HepG2 (cell line): Measurements from ENCODE around the gene PRR36. TPM values are rescaled to one million over a fixed set of nuclear protein-coding genes. Genes with fewer than 3 reads are reported as not detected.

ENCODE experiments used
- ATAC-seq: fragments of 200-7000 bp; cut with Tn5 transposase; 3 replicates; pipeline ENCODE4 v1.9.1; 2020; ENCODE audit warnings: mild to moderate bottlenecking, moderate library complexity
- BruUV-seq: library from RNA; stranded (reverse); fragments of 400-500 nt; replicated peaks from 2 replicates; lab custom pipeline; 2021; lab: Mats Ljungman, UMichigan
- CTCF ChIA-PET: fragments of 300-600 bp; formaldehyde crosslinking; extraction: SDS; loops from one replicate; lab custom pipeline; 2021; ENCODE audit warnings: low total read pairs, inconsistent platforms, low intra/inter-chr PET ratio; lab: Yijun Ruan, JAX
- POLR2A ChIA-PET: fragments of 350-600 bp; sonication (Branson Sonifier 250); formaldehyde crosslinking; loops from one replicate; lab custom pipeline; 2020; ENCODE audit warnings: antibody characterized with exemption, inconsistent platforms; lab: Yijun Ruan, JAX
- DNase-seq: peaks from one replicate; pipeline ENCODE4 v3.0.0-alpha.2; 2015; ENCODE audit warnings: low spot score
- FAIRE-seq: peaks from 3 replicates; lab custom pipeline; 2011; peaks lifted over from hg19 to GRCh38; lab: Jason Lieb, UNC
- H2AFZ ChIP-seq: one replicate; pipeline ENCODE4 v1.6.1; 2011; ENCODE audit warnings: low read length, inconsistent platforms
- H3K27ac ChIP-seq: fragments of 300-600 bp; 3 replicates; pipeline ENCODE4 v1.8.0; 2011; ENCODE audit warnings: mixed run types, mild to moderate bottlenecking, mixed read lengths, low read length, inconsistent platforms; ENCODE audit not compliant: insufficient read depth; ENCODE audit errors: extremely low read length
- H3K27me3 ChIP-seq, 2 experiments: fragments of 200-600 bp in 1 of 2; 2 replicates in 1 of 2; 3 replicates in 1 of 2; pipeline versions ENCODE4 v1.6.0 to v1.8.0; 2011; ENCODE audit warnings: low read length in 2 of 2, mild to moderate bottlenecking in 2 of 2, moderate library complexity in 2 of 2, inconsistent platforms in 1 of 2; ENCODE audit not compliant: insufficient read depth in 2 of 2, control insufficient read depth in 1 of 2
- H3K36me3 ChIP-seq, 2 experiments: fragments of 200-600 bp in 1 of 2; replicated peaks in 1 of 2; 2 replicates in 1 of 2; 3 replicates in 1 of 2; pipeline versions ENCODE4 v1.5.1 to v1.8.0; 2011; ENCODE audit warnings: low read length in 2 of 2, inconsistent platforms in 1 of 2; ENCODE audit not compliant: insufficient read depth in 2 of 2, control insufficient read depth in 1 of 2
- H3K4me1 ChIP-seq: 2 replicates; pipeline ENCODE4 v1.5.1; 2012; ENCODE audit warnings: low read length, inconsistent platforms; ENCODE audit not compliant: insufficient read depth
- H3K4me2 ChIP-seq: 2 replicates; pipeline ENCODE4 v1.6.0; 2011; ENCODE audit warnings: low read depth, low read length, inconsistent platforms
- H3K4me3 ChIP-seq, 3 experiments: fragments of 200-600 bp in 1 of 3; sonication (generic), shearing (Covaris generic) in 1 of 3; replicated peaks in 1 of 3; 2 replicates each; pipeline ENCODE4 v1.5.1; 2011 to 2016; ENCODE audit warnings: low read length in 3 of 3, inconsistent platforms in 2 of 3, low read depth in 2 of 3, mild to moderate bottlenecking in 2 of 3, control low read depth in 1 of 3, mixed read lengths in 1 of 3; ENCODE audit not compliant: insufficient read depth in 1 of 3
- H3K79me2 ChIP-seq: one replicate; pipeline ENCODE4 v1.6.1; 2011; ENCODE audit warnings: low read length, inconsistent platforms; ENCODE audit not compliant: insufficient read depth
- H3K9ac ChIP-seq: 2 replicates; pipeline ENCODE4 v1.6.0; 2011; ENCODE audit warnings: mild to moderate bottlenecking, low read depth, low read length, inconsistent platforms; ENCODE audit not compliant: insufficient read depth
- H3K9me3 ChIP-seq: 2 replicates; pipeline ENCODE4 v1.5.1; 2012; ENCODE audit warnings: mild to moderate bottlenecking, low read length
- H4K20me1 ChIP-seq: 2 replicates; pipeline ENCODE4 v1.6.0; 2011; ENCODE audit warnings: inconsistent platforms, mild to moderate bottlenecking, low read length, moderate library complexity; ENCODE audit not compliant: insufficient read depth
- ATF1 ChIP-seq: IDR thresholded peaks from 2 replicates; pipeline ENCODE4 v1.6.1; 2016; ENCODE audit warnings: mild to moderate bottlenecking, control low read depth
- JDP2 ChIP-seq: sonication (generic); formaldehyde crosslinking; IDR thresholded peaks from 2 replicates; pipeline ENCODE4 v1.8.1; 2022; ENCODE audit warnings: missing genetic modification reagents, borderline replicate concordance
- JUNB ChIP-seq: sonication (generic); formaldehyde crosslinking; IDR thresholded peaks from 2 replicates; pipeline ENCODE4 v1.8.0; 2022; ENCODE audit warnings: missing genetic modification reagents, mild to moderate bottlenecking, borderline replicate concordance
- LCORL ChIP-seq, 2 experiments: fragments of 450-650 bp in 1 of 2; sonication (generic) in 1 of 2; formaldehyde crosslinking in 1 of 2; IDR thresholded peaks; 2 replicates each; pipeline versions ENCODE4 v1.5.0 to v1.6.1; 2017 to 2020; ENCODE audit warnings: antibody characterized with exemption in 1 of 2, missing genetic modification reagents in 1 of 2
- MEF2D ChIP-seq: sonication (generic); formaldehyde crosslinking; IDR thresholded peaks from 2 replicates; pipeline ENCODE4 v1.5.1; 2020; ENCODE audit warnings: mild to moderate bottlenecking, missing genetic modification reagents
- NR2C2 ChIP-seq: sonication (generic); formaldehyde crosslinking; IDR thresholded peaks from 2 replicates; pipeline ENCODE4 v1.4.0; 2020; ENCODE audit warnings: missing genetic modification reagents, mild to moderate bottlenecking, moderate library complexity, borderline replicate concordance
- SALL1 ChIP-seq: sonication (generic); formaldehyde crosslinking; IDR thresholded peaks from 2 replicates; pipeline ENCODE4 v1.8.0; 2022; ENCODE audit warnings: mild to moderate bottlenecking, missing genetic modification reagents
- SMC3 ChIP-seq: IDR thresholded peaks from 2 replicates; pipeline ENCODE4 v1.6.1; 2011; ENCODE audit warnings: low read length, improper control_type of control experiment
- TMF1 ChIP-seq: sonication (generic); formaldehyde crosslinking; IDR thresholded peaks from 2 replicates; pipeline ENCODE4 v1.8.1; 2022; ENCODE audit warnings: low read depth, missing genetic modification reagents
- TRAFD1 ChIP-seq: sonication (generic); formaldehyde crosslinking; IDR thresholded peaks from 2 replicates; pipeline ENCODE4 v1.5.1; 2020; ENCODE audit warnings: missing genetic modification reagents, mild to moderate bottlenecking, borderline replicate concordance
- ZFP36L2 ChIP-seq: sonication (generic); formaldehyde crosslinking; IDR thresholded peaks from 2 replicates; pipeline ENCODE4 v1.4.0; 2020; ENCODE audit warnings: missing genetic modification reagents
- ZNF225 ChIP-seq: sonication (generic); formaldehyde crosslinking; IDR thresholded peaks from 2 replicates; pipeline ENCODE4 v1.4.0; 2020; ENCODE audit warnings: mild to moderate bottlenecking, missing genetic modification reagents
- ZNF24 ChIP-seq: fragments of 450-650 bp; IDR thresholded peaks from 2 replicates; pipeline ENCODE4 v1.6.1; 2017; ENCODE audit warnings: antibody characterized with exemption, mild to moderate bottlenecking
- ZNF460 ChIP-seq: sonication (generic); formaldehyde crosslinking; IDR thresholded peaks from 2 replicates; pipeline ENCODE4 v1.5.1; 2020; ENCODE audit warnings: missing genetic modification reagents, mild to moderate bottlenecking, borderline replicate concordance
- ZNF616 ChIP-seq: sonication (generic); formaldehyde crosslinking; IDR thresholded peaks from 2 replicates; pipeline ENCODE4 v1.5.0; 2020; ENCODE audit warnings: low read depth, mild to moderate bottlenecking, missing genetic modification reagents
- ZNF777 ChIP-seq: sonication (generic); formaldehyde crosslinking; IDR thresholded peaks from 2 replicates; pipeline ENCODE4 v1.4.0; 2020; ENCODE audit warnings: missing genetic modification reagents
- ZNF792 ChIP-seq: IDR thresholded peaks from 2 replicates; pipeline ENCODE4 v1.6.1; 2016
- ZSCAN20 ChIP-seq: sonication (generic); formaldehyde crosslinking; IDR thresholded peaks from 2 replicates; pipeline ENCODE4 v1.4.0; 2020; ENCODE audit warnings: missing genetic modification reagents, mild to moderate bottlenecking, borderline replicate concordance
- WGBS: methylation state at CpG from one replicate; pipeline ENCODE4 v1.1.6; 2017; ENCODE audit warnings: low lambda C conversion rate; 5-methylcytosine and 5-hydroxymethylcytosine counted together
- in situ Hi-C: cut with HindIII; loops from 2 replicates; pipeline ENCODE4 v1.10.0; 2017; ENCODE audit warnings: low pct_unique_long_range_greater_than_20kb; ENCODE audit not compliant: extremely low pct_ligation_motif_present
- intact Hi-C: fragments of 100-400 bp; cut with micrococcal nuclease; formaldehyde crosslinking; loops from one replicate; pipeline ENCODE4 v1.10.0; 2022; ENCODE audit not compliant: unreplicated experiment
- polyA plus RNA-seq, 8 experiments: library from polyadenylated mRNA; depleted of rRNA in 3 of 8; stranded (reverse) in 7 of 8; unstranded in 1 of 8; fragments of >200 nt; fragmentation: Illumina TruSeq in 4 of 8; extraction: Trizol in 4 of 8; gene quantifications; 2 replicates each; pipeline versions ENCODE4 v1.2.1 to v1.2.3, GENCODE V29; 2011 to 2016; ENCODE audit warnings: low read depth in 4 of 8, missing spikeins in 1 of 8, mixed read lengths in 1 of 8; ENCODE audit not compliant: insufficient read depth in 1 of 8
- total RNA-seq, 5 experiments: library from RNA; depleted of rRNA; stranded (reverse); fragments of >200 nt; fragmentation: Illumina TruSeq; extraction: Trizol; gene quantifications; 2 replicates each; pipeline ENCODE4 v1.2.3, GENCODE V29; 2016; ENCODE audit warnings: low read depth in 1 of 5

The PRR36 gene
- total and polyA plus RNA-seq, 2 of the 13 experiments (the other 11 are each of a cell fraction or from before 2014, with no cell fraction given), result 0.07 to 0.17 TPM

DNA sequence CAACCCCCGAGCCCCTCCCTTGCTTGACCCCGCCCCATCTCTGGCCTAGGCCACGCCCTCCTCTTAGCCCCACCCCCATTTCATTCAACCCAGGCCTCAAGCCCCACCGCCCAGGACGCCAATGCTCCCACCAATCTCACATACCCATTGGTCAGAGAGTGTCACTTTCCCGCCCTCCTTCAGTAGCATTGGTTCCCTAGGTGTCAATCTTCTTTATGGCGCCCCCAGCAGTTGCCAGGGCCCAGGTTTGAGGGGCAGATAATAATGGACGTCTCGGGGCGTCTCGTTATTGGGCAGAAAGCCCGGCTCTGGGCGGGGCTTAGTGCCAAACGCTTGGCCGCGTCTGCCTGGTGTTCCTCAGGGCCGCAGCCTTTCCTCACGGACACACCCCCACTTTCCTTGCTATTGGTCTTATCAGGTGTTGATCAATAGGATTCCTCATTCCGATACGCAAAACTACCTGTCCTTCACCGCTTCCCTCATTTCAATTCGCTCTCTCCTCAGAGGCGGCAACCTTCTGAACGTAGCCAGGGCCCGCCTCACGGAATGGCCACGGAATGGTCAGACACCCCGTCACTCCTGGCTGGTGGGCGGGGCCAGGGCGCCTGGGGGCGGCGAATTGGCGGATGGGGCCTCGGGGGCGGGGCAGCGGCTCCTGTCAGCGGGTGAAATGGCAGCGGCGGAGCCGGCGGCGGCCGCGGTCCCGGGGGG is 44.5 kb downstream of the PRR36 start, which contains the start of gene EVI5L (continued):
- TF ChIP-seq LCORL (IDR thresholded peaks at IDR 0.05), result no peak
- peak; percentile 45; the same call in 1 of the 2 replicates for TF ChIP-seq LCORL (CRISPR knock-in tag; IDR thresholded peaks at IDR 0.05)
- TF ChIP-seq MEF2D (CRISPR knock-in tag), result no peak; the same call in 1 of the 2 replicates
- TF ChIP-seq NR2C2 (CRISPR knock-in tag), result peak; percentile 36; the same call in 1 of the 2 replicates
- no peak for TF ChIP-seq JUNB (CRISPR knock-in tag)
- peak; percentile 94 for TF ChIP-seq ATF1 (CRISPR knock-in tag)
- TF ChIP-seq TRAFD1, result no peak
- TF ChIP-seq ZNF460 (CRISPR knock-in tag), result no peak
- TF ChIP-seq, all 625 proteins: peak for 84

DNA sequence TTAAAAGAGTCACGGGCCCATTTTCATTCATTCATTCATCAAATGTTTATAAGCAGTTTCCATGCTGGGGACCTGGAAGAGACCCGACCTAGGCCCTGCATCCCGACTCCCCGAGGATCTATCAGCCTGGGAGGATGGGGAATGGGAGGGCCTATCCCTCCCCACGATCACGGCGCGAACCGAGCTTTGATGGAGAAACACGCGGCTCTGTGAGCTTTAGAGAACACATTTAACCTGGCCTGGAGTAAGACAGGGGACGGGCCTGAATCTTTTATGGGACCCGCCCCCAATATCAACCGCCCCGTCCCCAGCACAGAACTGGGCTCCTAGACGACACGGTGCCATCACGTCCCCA is 45.0 kb downstream of the PRR36 start:
- Histone ChIP-seq H3K4me1 (peaks cover 41% of the 10 kb centered on the region), H3K9me3 (no peaks in the 10 kb centered on the region), H3K27ac (no peak overlapping the region), H3K4me2 (peak overlapping the region; percentile 66), H3K9ac (no peak overlapping the region), H3K79me2 (no peaks in the 10 kb centered on the region), H2AFZ (no peak overlapping the region), H3K4me3 (peak overlapping the region; percentile 44 to 62 (median 47)), H3K36me3 (no peaks in the 10 kb centered on the region), H3K27me3 (peaks cover 1 to 4% of the 10 kb centered on the region in 2 experiments; a peak in 2 of 5 replicates), H4K20me1 (no peaks in the 10 kb centered on the region)
- DNase-seq, result no peak
- 8% methylated on average over 16 of the region's 18 CpGs for WGBS
- FAIRE-seq, result no peak
- TF ChIP-seq ZFP36L2 (CRISPR knock-in tag), result no peak
- TF ChIP-seq ZNF225 (CRISPR knock-in tag), result no peak
- TF ChIP-seq ZNF777 (CRISPR knock-in tag), result 0 out of 2 replicates have a peak, but pooled peaks have one; percentile 40
- TF ChIP-seq ZNF24, result 0 out of 2 replicates have a peak, but pooled peaks have one; percentile 41
- no peak for TF ChIP-seq ZNF792
- no peak for TF ChIP-seq NR2C2 (CRISPR knock-in tag)
- TF ChIP-seq ZNF616, result no peak
- TF ChIP-seq SALL1 (CRISPR knock-in tag), result 0 out of 2 replicates have a peak, but pooled peaks have one; percentile 1
- TF ChIP-seq SMC3, result no peak
- no peak for TF ChIP-seq JDP2
- TF ChIP-seq ZSCAN20 (CRISPR knock-in tag), result no peak
- no peak for TF ChIP-seq TMF1 (CRISPR knock-in tag)
- in situ Hi-C loops (no loop called here), intact Hi-C loops (no loop called here)
- ChIA-PET CTCF (no interaction called here), POLR2A (no interaction called here)
- no TSS peak for BruUV-seq
- ATAC-seq, result no peak
